AG04449 (cell line): ENCODE results near the gene PRICKLE3.
A peak's percentile ranks its signal among the peaks of the same experiment; 100 is the strongest.

Experiments used
- CTCF ChIA-PET: fragments of 350-600 bp; formaldehyde crosslinking; extraction: SDS; loops from one replicate; lab custom pipeline; 2021; ENCODE audit warnings: antibody characterized with exemption; lab: Yijun Ruan, JAX
- POLR2A ChIA-PET: fragments of 400-600, 350-600 bp; formaldehyde crosslinking; extraction: SDS; loops from one replicate; lab custom pipeline; 2020; ENCODE audit warnings: antibody characterized with exemption, inconsistent platforms; lab: Yijun Ruan, JAX
- DNase-seq: peaks from one replicate; pipeline ENCODE4 v3.0.0-alpha.2; 2010; ENCODE audit warnings: low read depth, low spot score
- H3K4me3 ChIP-seq: 2 replicates; pipeline ENCODE4 v1.5.1; 2011; ENCODE audit warnings: low read depth, mild to moderate bottlenecking, control low read depth, low read length
- CTCF ChIP-seq: IDR thresholded peaks from one replicate; pipeline ENCODE4 v1.5.1; 2011; ENCODE audit warnings: mild to moderate bottlenecking, moderate library complexity, low read length, control low read depth, inconsistent platforms; ENCODE audit not compliant: insufficient read depth; ENCODE audit errors: missing control alignments

PRICKLE3 gene

DNA sequence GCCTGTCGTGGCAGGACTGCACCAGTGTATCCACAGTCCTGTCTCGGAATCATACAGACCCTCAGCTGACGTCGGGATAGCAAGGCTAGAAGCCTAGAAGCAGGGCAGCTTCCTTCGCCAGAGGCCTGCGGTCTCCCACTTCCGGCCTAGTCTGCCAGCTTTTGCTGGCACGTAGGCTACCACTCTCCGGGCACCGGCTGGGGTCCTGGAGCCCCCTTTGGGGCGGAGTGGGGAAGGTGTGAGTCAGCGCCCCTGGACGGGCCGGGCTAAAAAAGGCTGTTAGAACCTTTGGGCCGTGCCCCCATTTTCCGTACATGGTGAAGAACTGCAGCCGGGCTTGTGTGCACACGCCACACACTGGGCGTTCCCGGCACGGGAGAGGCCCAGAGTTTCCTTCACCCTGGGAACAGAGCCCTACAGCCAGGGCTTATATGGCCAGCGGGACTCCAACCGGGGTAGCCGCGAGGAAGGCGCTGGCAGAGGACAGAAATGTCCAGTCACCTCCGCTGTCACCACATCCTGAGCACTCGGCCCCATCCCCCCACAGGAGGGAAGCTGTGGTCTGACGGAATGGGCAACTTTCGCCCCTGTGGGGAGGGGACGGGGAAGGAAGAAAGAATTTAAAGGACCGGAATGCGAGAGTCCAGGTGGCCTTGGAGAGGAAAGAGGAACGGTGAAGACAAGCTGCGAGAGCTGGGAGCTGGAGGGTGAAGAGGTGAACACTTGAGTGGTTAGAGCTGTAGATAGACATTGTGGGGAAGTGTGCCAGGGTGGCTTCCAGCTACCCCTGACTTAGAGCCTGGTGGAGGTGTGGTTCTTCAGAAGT, 19.0 kb downstream of the PRICKLE3 start:
- CTCF ChIA-PET = interaction anchor here (2.6 to 6.8 kb wide), 2 partner anchors 9 to 12 kb away, joined by 11 to 34 read pairs; no protein-coding TSS in a partner anchor
- POLR2A ChIA-PET = interaction anchor here (1.0 kb wide), 1 partner anchor 12 kb away, joined by 3 read pairs; no protein-coding TSS in a partner anchor

GRCh38 chrX:49165901-49166881, 20.0 kb downstream of the PRICKLE3 start:
- DNase-seq = no peak
- POLR2A ChIA-PET = no interaction called here

More for the DNA sequence above, 19.0 kb downstream of the PRICKLE3 start:
- TF ChIP-seq CTCF = no peak
- no peak for DNase-seq
- H3K4me3 ChIP-seq = peak overlapping the region; percentile 34

GRCh38 chrX:49164589-49165360, 21.4 kb downstream of the PRICKLE3 start:
- CTCF ChIA-PET = interaction anchor here (0.7 to 6.8 kb wide), 4 partner anchors 9 to 16 kb away, joined by 3 to 34 read pairs (median 3); no protein-coding TSS in a partner anchor

More at GRCh38 chrX:49165901-49166881, 20.0 kb downstream of the PRICKLE3 start:
- CTCF ChIA-PET = interaction anchor here (2.6 to 6.8 kb wide), 2 partner anchors 8 to 11 kb away, joined by 11 to 34 read pairs; no protein-coding TSS in a partner anchor
- H3K4me3 ChIP-seq = peak overlapping the region; percentile 34
- TF ChIP-seq CTCF = no peak

DNA sequence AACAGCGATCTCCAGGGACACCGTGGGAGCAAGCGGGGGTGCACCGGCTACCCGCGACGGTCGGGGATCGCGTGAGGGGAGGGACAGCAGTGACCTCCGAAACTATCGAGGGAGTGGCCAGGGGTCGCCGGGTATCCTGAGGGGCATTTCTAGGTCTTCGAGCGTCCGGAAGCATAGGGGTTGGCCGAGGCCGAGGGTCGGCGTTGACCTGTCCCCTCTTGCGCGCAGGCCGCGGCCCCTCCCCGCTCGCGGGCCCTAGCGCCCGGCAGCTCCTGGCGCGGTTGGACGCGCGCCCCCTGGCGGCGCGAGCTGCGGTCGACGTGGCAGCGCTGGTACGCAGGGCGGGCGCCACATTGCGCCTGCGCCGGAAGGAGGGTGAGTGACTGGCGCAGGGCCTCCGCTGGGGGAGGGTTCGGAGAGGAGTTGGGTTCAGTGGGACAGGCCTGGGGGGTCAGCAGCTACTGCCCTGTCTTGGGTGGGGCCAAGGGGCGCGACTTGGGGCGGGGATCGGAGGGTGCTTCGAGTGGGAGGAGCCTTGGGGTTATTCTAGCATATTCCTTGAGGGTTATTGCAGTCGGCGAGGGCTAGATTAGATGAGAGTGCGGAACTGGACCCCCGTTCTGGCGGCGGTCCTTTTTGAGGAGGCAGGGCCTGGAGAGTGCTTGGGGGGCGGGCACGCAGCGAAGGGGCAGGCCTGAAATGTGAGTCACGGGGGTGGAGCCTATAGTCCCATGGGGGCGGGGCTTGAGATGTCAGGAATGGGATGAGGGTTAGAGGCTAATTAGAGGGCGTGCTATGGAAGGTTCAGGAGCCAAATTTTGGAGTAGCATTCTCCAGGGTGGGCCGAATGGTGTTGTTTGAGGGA, 22.4 kb downstream of the PRICKLE3 start:
- no peak for DNase-seq
- peak; percentile 58 for TF ChIP-seq CTCF
- ChIA-PET POLR2A (interaction anchor here (0.7 to 0.8 kb wide), 2 partner anchors 9 to 27 kb away, joined by 3 to 4 read pairs; no protein-coding TSS in a partner anchor), CTCF (interaction anchor here (1.1 to 6.8 kb wide), 3 partner anchors 8 to 17 kb away, joined by 3 to 34 read pairs (median 3); no protein-coding TSS in a partner anchor)
- peak overlapping the region; percentile 47 for H3K4me3 ChIP-seq

More at GRCh38 chrX:49164589-49165360, 21.4 kb downstream of the PRICKLE3 start:
- POLR2A ChIA-PET = no interaction called here
- no peak for DNase-seq
- no peak for TF ChIP-seq CTCF
- H3K4me3 ChIP-seq = no peak overlapping the region

- H3K4me3 ChIP-seq = peak within 1 kb of the TSS; percentile 47
- DNase-seq = no peak
- ChIA-PET CTCF (no interaction called here), POLR2A (no interaction called here)
- TF ChIP-seq CTCF = no peak
Observed at GRCh38 chrX:49162620-49163019, 23.6 kb downstream of the PRICKLE3 start, which contains the start of gene MAGIX. Gene MAGIX (plus strand): TSS chrX:49162758. CDS start chrX:49162890, 132 bp downstream.
